HG03442 (cell line): ENCODE results near the gene PARD3B.

ENCODE experiments used
- ATAC-seq: cut with Tn5 transposase; IDR thresholded peaks from one replicate; pipeline ENCODE4 v1.9.1; 2021; ENCODE audit warnings: mild to moderate bottlenecking, moderate library complexity; ENCODE audit not compliant: unreplicated experiment

The PARD3B gene, protein sequence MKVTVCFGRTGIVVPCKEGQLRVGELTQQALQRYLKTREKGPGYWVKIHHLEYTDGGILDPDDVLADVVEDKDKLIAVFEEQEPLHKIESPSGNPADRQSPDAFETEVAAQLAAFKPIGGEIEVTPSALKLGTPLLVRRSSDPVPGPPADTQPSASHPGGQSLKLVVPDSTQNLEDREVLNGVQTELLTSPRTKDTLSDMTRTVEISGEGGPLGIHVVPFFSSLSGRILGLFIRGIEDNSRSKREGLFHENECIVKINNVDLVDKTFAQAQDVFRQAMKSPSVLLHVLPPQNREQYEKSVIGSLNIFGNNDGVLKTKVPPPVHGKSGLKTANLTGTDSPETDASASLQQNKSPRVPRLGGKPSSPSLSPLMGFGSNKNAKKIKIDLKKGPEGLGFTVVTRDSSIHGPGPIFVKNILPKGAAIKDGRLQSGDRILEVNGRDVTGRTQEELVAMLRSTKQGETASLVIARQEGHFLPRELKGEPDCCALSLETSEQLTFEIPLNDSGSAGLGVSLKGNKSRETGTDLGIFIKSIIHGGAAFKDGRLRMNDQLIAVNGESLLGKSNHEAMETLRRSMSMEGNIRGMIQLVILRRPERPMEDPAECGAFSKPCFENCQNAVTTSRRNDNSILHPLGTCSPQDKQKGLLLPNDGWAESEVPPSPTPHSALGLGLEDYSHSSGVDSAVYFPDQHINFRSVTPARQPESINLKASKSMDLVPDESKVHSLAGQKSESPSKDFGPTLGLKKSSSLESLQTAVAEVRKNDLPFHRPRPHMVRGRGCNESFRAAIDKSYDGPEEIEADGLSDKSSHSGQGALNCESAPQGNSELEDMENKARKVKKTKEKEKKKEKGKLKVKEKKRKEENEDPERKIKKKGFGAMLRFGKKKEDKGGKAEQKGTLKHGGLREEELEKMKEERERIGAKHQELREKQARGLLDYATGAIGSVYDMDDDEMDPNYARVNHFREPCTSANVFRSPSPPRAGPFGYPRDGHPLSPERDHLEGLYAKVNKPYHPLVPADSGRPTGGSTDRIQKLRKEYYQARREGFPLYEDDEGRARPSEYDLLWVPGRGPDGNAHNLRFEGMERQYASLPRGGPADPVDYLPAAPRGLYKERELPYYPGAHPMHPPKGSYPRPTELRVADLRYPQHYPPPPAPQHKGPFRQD (N-terminal part only)

GRCh38 chr2:204544961-204545860 lies at the start of gene PARD3B:
Gene PARD3B (plus strand): TSS chr2:204545475. CDS start chr2:204546000, 525 bp downstream.
- ATAC-seq = peak; percentile 75

DNA sequence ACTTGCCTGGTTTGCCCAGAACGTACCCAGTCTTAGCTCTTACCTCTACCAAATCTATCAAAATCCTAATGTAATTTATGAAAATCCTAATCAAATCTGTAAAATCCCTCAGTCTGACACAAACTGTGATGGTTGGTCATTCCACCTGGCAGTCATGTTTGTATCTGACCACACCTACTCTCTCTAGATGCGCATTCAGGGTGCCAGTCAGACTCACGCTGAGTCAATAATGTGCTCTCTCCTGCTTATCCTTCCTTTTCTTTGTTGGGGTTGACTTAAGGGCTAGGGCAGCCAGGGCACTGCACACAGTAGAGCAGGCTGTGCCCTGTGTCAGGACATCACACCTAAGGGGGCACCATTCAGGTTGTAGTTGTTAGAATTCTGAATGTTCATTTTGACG lies 48.5 kb upstream of the PARD3B start:
- ATAC-seq = no peak

- no peak for ATAC-seq
Measured at GRCh38 chr2:204497855-204498254, 47.4 kb upstream of the PARD3B start.

- ATAC-seq = no peak
Measured at GRCh38 chr2:204498291-204498690, 47.0 kb upstream of the PARD3B start.

- no peak for ATAC-seq
Measured at GRCh38 chr2:204503869-204504268, 41.4 kb upstream of the PARD3B start.

- ATAC-seq = no peak
Measured at GRCh38 chr2:204504594-204504993, 40.7 kb upstream of the PARD3B start.

DNA sequence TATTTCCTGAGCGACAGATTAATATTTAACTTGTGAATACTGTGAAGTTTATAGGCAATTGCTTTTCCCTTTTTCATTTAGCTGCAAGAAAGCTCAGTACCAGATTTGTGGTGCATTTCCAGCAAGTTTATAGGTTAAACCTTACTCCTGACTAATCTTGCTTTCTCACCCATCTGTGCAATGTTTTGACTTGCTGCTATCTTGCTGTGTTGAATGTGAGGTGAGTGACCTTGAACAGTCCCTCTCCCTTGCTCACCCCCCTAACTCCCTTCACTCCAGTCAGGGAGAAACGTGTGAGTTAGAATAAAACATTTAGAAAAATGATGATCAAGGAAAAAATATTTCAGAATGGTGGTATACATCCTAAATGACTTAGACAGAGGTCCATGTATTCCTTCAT lies 39.8 kb upstream of the PARD3B start:
- ATAC-seq = no peak

- no peak for ATAC-seq
Measured at GRCh38 chr2:204505946-204506345, 39.3 kb upstream of the PARD3B start.

GRCh38 chr2:204507636-204508035 lies 37.6 kb upstream of the PARD3B start:
- no peak for ATAC-seq

GRCh38 chr2:204510709-204511420 lies 34.4 kb upstream of the PARD3B start:
- ATAC-seq = no peak

DNA sequence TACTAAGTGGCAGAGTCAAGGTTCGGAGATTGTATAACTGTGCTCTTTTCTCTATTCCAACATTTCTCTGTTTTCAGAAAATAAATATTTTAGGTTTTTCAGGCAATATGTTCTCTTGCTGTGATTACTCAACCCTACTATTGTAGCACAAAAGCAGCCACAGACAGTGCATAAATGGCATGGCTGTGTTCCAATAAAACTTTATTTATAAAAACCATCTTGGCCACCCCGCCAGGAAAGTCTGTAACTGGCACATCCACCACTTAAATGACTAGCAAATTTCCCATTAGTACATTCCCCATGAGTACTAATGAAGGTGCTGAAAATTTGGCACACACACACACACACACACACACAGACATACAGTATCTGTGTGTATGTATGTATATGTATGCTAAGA lies 30.8 kb upstream of the PARD3B start:
- ATAC-seq = no peak

- ATAC-seq = no peak
Measured at GRCh38 chr2:204515416-204515815, 29.9 kb upstream of the PARD3B start.

GRCh38 chr2:204517154-204517553 lies 28.1 kb upstream of the PARD3B start:
- no peak for ATAC-seq

DNA sequence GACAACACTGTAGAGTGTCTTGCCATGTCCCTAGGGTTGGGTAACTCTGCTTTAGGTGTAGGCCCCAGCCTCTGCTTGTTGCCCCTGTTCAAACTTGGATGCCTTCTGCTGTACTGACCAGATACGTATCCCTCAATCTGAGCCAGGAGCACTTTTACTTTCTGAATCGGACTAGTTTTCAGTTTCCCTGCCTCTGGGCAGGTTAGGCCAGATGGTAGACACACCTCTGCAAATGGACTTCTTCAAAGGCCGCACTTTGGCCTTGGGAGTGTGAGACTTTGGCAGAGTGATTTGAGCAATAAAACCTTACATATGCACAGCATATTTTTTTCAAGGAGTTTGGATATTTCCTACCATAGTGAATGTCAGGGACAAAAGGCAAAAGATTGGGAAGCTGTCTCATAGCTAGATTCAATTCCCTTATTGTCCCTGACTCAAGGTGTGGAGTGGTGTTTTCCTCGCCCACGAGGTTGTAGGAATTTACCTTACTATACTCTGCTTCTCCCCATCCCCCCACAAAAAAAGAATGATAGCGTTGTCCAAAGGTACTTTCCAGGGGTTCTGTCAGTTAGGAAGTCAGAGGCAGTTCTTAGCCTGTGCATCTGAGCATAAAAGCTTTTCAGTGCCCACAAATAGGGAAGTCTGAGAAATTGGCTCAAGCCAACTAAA lies 15.3 kb upstream of the PARD3B start:
- no peak for ATAC-seq

- no peak for ATAC-seq
Measured at GRCh38 chr2:204530464-204530805, 14.8 kb upstream of the PARD3B start.

- ATAC-seq = no peak
Measured at GRCh38 chr2:204533629-204534370, 11.5 kb upstream of the PARD3B start.

DNA sequence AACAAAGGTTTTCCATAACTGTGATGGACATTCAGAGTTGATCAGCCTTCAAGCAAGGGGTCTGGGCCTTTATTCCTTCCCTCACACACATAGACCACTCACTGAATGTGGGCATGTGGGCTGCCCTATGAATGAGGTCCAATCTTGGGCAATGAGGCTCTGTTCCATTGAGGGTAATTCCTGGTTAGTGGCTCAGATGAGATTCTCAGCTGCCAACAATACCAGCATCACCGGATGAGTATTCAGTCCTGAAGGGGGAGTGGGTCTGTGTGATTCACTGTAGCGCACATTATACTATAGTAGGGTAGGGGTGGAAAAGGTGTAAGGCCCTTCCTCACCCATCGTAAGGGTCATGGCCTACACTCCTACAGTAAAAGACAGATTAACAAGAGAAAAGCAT lies 9.9 kb upstream of the PARD3B start:
- ATAC-seq = no peak

- no peak for ATAC-seq
Measured at GRCh38 chr2:204535764-204536163, 9.5 kb upstream of the PARD3B start.
